Activated CD4-positive, CD25-positive, alpha-beta regulatory T cell (primary cell): ENCODE measurements around the gene TBC1D1.

ENCODE experiments used
- DNase-seq, 4 experiments: peaks; one replicate each; lab custom pipeline; 2025; lab: John Stamatoyannopoulos, UW

The TBC1D1 gene

GRCh38 chr4:38078590-38079421, 187.9 kb downstream of the TBC1D1 start:
- DNase-seq, result no peak

- no peak for DNase-seq
Observed at GRCh38 chr4:38080061-38080974, 189.4 kb downstream of the TBC1D1 start.

GRCh38 chr4:38082021-38082420, 191.1 kb downstream of the TBC1D1 start:
- DNase-seq, result no peak

GRCh38 chr4:38082424-38083385, 191.8 kb downstream of the TBC1D1 start:
- no peak for DNase-seq

GRCh38 chr4:38084877-38085711, 194.2 kb downstream of the TBC1D1 start:
- DNase-seq, result no peak

- no peak for DNase-seq
Observed at GRCh38 chr4:38085751-38086150, 194.9 kb downstream of the TBC1D1 start.

- no peak for DNase-seq
Observed at GRCh38 chr4:38086151-38086848, 195.4 kb downstream of the TBC1D1 start.

- no peak for DNase-seq
Observed at GRCh38 chr4:38086849-38087226, 196.0 kb downstream of the TBC1D1 start.

- no peak for DNase-seq
Observed at GRCh38 chr4:38088321-38088720, 197.4 kb downstream of the TBC1D1 start.

- DNase-seq, result no peak
Observed at GRCh38 chr4:38089961-38090360, 199.1 kb downstream of the TBC1D1 start.

GRCh38 chr4:38090455-38091246, 199.8 kb downstream of the TBC1D1 start:
- DNase-seq, result no peak

- no peak for DNase-seq
Observed at GRCh38 chr4:38091636-38092035, 200.8 kb downstream of the TBC1D1 start.

- DNase-seq, result no peak
Observed at GRCh38 chr4:38092701-38093100, 201.8 kb downstream of the TBC1D1 start.

- DNase-seq, result no peak
Observed at GRCh38 chr4:38094419-38094818, 203.5 kb downstream of the TBC1D1 start.

- DNase-seq, result no peak
Observed at GRCh38 chr4:38095691-38096090, 204.8 kb downstream of the TBC1D1 start.

- DNase-seq, result no peak
Observed at GRCh38 chr4:38097818-38098217, 206.9 kb downstream of the TBC1D1 start.

GRCh38 chr4:38099020-38099600, 208.2 kb downstream of the TBC1D1 start:
- no peak for DNase-seq

GRCh38 chr4:38099908-38100407, 209.1 kb downstream of the TBC1D1 start:
- DNase-seq, result no peak
